Erythroblast (primary cell): ENCODE measurements around the gene DIP2C.

Experiments
- GATA1 ChIP-seq: IDR thresholded peaks from 2 replicates; pipeline ENCODE4 v1.6.1; 2011; ENCODE audit warnings: low read depth, mild to moderate bottlenecking, control low read depth, low read length, moderate library complexity
- POLR2A ChIP-seq: IDR thresholded peaks from 2 replicates; pipeline ENCODE4 v1.6.1; 2011; ENCODE audit warnings: mild to moderate bottlenecking, low read length

GRCh38 chr10:688312-689120 is 952 bp downstream of the DIP2C start:
- TF ChIP-seq POLR2A (no peak), GATA1 (no peak)
